Brain pericyte (primary cell): ENCODE data around the gene MAPK8IP2.
"Not testable (repeated sequence)": the region's sequence is repeated elsewhere in the genome, so short reads cannot be mapped to it uniquely, and the experiment has no call there.

Source experiments
- DNase-seq: peaks from one replicate; pipeline ENCODE4 v3.0.0-alpha.2; 2012; ENCODE audit warnings: low read depth, low spot score

Gene MAPK8IP2

GRCh38 chr22:50635591-50635990 lies 35.0 kb downstream of the MAPK8IP2 start:
- no peak for DNase-seq

DNA sequence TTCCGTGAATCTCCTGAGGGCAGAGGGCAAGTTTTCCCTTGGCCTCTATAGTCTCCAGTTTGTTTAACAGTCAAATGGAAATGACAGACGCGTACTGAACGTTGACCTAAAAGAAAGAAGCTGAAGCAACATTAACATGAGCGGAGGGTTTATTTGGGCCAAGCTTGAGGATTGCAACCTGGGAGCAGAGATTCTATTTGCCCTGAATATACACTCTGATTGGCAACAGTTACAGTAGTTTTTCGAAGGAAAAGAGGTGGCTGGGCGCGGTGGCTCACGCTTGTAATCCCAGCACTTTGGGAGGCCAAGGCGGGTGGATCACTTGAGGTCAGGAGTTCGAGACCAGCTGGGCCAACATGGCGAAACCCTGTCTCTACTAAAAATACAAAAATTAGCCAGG lies 39.7 kb downstream of the MAPK8IP2 start:
- DNase-seq = not testable (repeated sequence)

DNA sequence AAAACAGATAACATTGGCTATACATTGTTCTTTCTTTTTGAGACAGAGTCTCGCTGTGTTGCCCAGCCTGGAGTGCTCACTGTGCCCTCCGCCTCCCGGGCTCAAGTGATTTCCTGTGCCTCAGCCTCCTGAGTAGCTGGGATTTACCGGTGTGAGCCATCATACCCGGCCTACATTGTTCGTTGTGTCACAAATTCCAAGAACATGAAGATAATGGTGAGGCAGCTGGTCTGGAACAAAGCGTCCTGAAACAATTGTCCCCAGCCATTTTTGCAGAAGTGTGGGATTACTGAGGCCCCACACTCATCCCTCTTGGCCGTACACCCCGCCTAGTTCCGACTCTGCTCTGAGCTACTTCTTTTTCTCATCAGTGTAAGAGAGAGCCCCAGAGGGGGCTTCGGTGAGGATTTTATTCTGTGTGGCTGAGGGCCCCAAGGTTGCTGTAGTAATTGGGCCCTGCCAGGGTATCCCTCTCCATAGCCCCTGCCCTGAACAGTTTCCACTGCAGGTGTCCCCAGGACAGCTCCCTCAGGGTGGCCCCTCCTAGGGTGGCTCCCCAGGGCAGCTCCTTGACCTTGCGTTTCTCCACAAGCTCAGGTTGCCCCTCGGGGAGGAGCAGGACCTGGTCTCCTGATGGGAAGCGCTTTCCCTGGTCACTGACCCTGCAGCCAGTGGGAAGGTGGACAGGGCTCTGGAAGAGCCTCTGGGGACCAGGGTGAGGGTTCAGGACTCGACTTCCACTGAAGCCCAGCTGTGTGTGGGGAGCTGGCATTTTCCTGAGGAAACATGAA lies 40.5 kb downstream of the MAPK8IP2 start:
- DNase-seq = no peak

DNA sequence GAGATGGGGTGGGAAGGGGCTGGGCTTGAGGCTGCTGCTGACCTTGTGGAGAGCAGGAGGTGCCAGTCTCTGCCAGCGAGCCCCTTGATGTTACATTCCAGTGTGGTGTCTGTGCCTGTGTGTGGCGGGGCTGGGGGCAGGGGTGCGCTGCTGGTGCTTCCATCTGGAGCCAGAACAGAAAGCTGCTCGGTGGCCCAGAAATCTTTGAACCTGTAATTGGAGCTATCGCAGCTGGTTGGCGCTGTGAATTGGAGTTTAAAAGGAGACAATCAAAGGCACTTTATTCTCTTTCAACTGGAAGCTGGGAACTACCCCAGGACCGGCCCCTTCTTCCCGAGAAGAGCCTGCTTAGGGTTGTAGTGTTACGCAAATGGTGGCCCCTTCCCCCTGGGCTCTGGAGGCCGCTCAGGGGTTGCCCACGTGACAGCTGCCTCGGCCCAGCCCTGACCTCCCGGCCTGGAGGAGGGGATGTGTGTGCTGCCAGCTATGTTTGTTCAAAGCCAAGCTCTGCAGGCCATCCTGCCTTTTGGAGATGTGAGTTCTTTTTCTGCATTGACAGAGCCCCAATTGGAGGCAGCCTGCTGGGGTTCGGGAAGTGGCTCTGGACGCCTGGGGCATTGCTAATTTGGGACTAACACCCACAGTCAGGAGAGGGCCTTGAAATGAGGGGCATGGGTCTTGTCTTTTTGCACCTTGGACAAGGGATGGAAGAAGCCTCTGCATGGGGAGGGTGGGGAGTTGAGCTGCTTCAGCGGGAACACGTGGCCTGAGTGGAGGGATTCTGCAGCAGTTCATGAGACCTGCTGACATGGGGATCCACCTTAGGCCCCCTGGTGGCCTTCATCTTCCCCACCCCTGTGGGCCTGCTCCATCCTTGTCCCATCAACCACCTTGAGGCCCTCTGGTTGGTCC lies 41.4 kb downstream of the MAPK8IP2 start:
- peak; percentile 69 for DNase-seq

- DNase-seq = not testable (repeated sequence)
Observed at GRCh38 chr22:50643021-50643820, 42.6 kb downstream of the MAPK8IP2 start.

- not testable (repeated sequence) for DNase-seq
Observed at GRCh38 chr22:50643821-50644101, 43.2 kb downstream of the MAPK8IP2 start.

DNA sequence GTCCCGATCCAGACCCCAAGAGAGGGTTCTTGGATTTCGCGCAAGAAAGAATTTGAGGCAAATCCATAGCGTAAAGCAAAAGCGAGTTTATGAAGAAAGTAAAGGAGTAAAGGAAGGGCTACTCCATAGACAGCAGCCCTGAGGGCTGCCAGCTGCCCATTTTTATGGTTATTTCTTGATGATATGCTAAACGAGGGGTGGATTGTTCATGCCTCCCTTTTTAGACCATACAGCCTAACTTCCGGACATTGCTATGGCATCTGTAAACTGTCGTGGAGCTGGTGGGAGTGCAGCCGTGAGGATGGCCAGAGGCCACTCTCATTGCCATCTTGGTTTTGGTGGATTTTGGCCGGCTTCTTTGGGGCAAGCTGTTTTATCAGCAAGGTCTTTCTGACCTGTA lies 52.7 kb downstream of the MAPK8IP2 start:
- DNase-seq = no peak

DNA sequence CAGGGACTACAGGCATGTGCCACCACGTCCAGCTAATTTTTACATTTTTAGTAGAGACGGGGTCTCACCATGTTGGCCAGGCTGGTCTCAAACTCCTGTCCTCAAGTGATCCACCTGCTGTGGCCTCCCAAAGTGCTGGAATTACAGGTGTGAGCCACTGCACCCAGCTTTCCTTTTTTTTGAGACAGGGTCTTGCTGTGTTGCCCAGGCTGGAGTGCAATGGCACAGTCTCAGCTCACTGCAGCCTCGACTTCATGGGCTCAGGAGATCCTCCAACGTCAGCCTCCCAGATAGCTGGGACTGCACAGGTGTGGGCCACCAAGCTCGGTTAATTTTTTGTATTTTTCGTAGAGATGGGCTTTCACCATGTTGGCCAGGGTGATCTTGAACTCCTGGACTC lies 54.1 kb downstream of the MAPK8IP2 start:
- DNase-seq = not testable (repeated sequence)

DNA sequence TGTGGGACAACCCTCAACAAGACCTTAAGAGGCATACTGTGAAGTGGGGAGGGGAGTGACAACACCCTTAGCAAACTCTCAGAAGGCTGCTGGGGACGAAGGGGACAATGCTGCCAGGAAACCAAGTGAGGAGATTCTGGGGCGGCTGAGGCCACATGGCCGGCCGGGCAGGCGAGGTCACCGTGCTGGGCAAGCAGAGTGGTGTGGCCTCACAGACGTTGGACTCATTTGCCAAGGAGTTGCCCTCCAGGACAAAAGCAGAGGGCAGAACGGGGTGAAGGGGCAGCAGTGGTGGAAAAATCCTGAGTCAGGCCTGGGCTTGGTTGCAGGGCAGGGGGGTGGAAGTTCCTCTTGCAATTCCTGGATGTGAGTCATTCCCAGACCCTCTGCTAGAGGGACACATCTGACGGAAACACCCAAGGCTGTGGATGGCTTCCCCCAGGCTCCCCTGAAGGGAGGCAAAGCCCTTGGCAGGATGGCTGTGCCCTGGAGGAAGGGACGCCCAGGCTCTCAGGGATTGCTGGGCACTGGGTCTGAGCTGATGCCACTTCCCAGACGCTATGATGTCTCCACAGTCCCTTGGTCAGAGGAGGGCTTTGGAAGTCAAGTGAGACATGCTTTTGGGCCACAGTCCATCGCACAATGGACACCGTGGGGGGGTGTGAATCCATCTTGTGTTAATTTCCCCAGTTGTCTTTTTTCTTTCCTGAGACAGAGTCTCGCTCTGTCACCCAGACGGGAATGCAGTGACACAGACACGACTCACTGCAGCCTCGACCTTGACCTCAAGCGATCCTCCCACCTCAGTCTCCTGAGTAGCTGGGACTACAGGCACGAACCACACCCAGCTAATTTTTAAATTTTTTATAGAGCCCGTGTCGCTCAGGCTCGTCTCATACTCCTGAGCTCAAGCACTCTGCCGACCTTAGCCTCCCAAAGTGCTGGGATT lies 55.8 kb downstream of the MAPK8IP2 start:
- no peak for DNase-seq

DNA sequence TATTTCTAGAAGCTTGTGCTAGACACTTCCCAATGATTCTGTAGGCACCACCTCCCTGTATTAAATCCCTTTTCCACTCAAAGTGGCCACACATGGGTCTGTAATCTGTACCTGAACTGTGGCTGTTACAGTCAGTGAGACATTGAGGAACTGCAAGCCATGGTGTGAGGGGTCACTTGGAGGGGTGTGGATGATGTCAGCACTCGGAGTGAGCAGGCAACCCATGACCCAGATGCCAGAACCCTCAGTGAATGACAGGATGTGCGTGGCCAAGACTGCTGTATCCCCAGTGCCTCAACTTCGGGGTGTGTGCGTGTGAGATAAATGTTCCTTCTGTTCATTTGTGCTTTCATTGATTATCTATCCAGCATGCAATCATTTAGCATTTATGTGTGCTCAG lies 57.3 kb downstream of the MAPK8IP2 start:
- DNase-seq = no peak

GRCh38 chr22:50659711-50660110 lies 59.1 kb downstream of the MAPK8IP2 start:
- not testable (repeated sequence) for DNase-seq

DNA sequence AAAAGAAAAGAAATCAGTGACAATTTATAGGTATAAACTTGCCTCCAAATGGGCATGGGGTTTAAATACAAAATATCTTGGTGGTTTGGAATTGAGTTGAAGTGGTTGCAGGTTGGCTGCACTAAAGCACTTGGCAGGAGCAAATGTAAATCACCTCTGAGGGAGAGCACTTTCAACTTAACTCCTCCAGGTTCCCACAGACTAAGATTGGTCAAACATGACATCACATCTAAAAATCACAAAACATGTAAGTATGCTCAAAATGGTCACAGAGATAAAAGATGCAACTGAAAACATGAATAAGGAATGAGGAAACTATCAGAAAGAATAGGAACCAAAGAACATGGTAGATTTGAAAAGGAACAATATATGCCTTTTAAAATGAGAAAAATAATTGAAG lies 59.7 kb downstream of the MAPK8IP2 start:
- DNase-seq = no peak
